Left forelimb (tissue), 1 donor: ENCODE measurements around the gene AQP4.

Source experiments
- DNase-seq: peaks from one replicate; pipeline ENCODE4 v3.0.0-alpha.2; 2018; ENCODE audit warnings: low spot score

AQP4 gene

GRCh38 chr18:26865557-26865956 is at the start of gene AQP4:
TSS of gene AQP4 (minus strand) at chr18:26865707. CDS start at chr18:26865689, 18 bp downstream.
- no peak for DNase-seq

GRCh38 chr18:26911840-26912239 is 46.3 kb upstream of the AQP4 start:
- no peak for DNase-seq

- no peak for DNase-seq
Observed at GRCh38 chr18:26909599-26910290, 44.2 kb upstream of the AQP4 start.

- no peak for DNase-seq
Observed at GRCh38 chr18:26908906-26909305, 43.4 kb upstream of the AQP4 start.

- no peak for DNase-seq
Observed at GRCh38 chr18:26902291-26902690, 36.8 kb upstream of the AQP4 start.

GRCh38 chr18:26901020-26901419 is 35.5 kb upstream of the AQP4 start:
- DNase-seq: no peak

- no peak for DNase-seq
Observed at GRCh38 chr18:26894426-26894825, 28.9 kb upstream of the AQP4 start.

GRCh38 chr18:26893996-26894395 is 28.5 kb upstream of the AQP4 start:
- DNase-seq: no peak

GRCh38 chr18:26888259-26888658 is 22.8 kb upstream of the AQP4 start:
- no peak for DNase-seq

- no peak for DNase-seq
Observed at GRCh38 chr18:26875040-26875654, 9.6 kb upstream of the AQP4 start.

GRCh38 chr18:26874283-26874682 is 8.8 kb upstream of the AQP4 start:
- DNase-seq: no peak

GRCh38 chr18:26869640-26870039 is 4.1 kb upstream of the AQP4 start:
- no peak for DNase-seq

GRCh38 chr18:26868968-26869586 is 3.6 kb upstream of the AQP4 start:
- DNase-seq: no peak

- no peak for DNase-seq
Observed at GRCh38 chr18:26867471-26867870, 2.0 kb upstream of the AQP4 start.

GRCh38 chr18:26864658-26865057 is 849 bp downstream of the AQP4 start:
- no peak for DNase-seq

- DNase-seq: no peak
Observed at GRCh38 chr18:26863921-26864497, 1.5 kb downstream of the AQP4 start.

GRCh38 chr18:26863122-26863879 is 2.2 kb downstream of the AQP4 start:
- DNase-seq: peak; percentile 63

GRCh38 chr18:26862084-26862483 is 3.4 kb downstream of the AQP4 start:
- no peak for DNase-seq

GRCh38 chr18:26854292-26854881 is 11.1 kb downstream of the AQP4 start:
- DNase-seq: no peak

GRCh38 chr18:26853401-26853800 is 12.1 kb downstream of the AQP4 start:
- no peak for DNase-seq

- DNase-seq: no peak
Observed at GRCh38 chr18:26843760-26844159, 21.7 kb downstream of the AQP4 start.

GRCh38 chr18:26840965-26841364 is 24.5 kb downstream of the AQP4 start:
- DNase-seq: no peak
